ENCODE results near the gene MAMDC2. TPM values are rescaled to one million over a fixed set of nuclear protein-coding genes. Genes with fewer than 3 reads are reported as not detected.

The MAMDC2 gene
- total RNA-seq, 1 donor, result 0.45 TPM

DNA sequence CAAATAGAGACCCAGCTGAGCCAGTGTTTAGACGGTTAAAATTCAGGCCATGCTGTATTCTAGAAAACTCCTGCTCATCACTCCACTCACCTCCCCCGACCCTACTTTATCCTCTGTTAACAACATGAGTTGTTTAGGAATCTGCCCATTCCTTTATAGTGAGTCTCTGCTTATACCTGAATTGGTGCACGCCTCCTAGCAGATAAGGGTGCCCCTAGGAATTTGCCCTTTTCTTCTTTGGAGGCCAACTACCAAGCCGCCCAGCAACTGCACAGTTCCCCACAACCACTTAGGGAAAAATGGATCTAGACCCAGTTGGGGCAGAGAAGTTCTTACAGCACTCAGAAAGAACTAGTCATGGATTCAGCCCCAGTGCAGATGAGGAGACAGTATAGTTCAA, 102.3 kb downstream of the MAMDC2 start:
- TF ChIP-seq, protein P1, sequence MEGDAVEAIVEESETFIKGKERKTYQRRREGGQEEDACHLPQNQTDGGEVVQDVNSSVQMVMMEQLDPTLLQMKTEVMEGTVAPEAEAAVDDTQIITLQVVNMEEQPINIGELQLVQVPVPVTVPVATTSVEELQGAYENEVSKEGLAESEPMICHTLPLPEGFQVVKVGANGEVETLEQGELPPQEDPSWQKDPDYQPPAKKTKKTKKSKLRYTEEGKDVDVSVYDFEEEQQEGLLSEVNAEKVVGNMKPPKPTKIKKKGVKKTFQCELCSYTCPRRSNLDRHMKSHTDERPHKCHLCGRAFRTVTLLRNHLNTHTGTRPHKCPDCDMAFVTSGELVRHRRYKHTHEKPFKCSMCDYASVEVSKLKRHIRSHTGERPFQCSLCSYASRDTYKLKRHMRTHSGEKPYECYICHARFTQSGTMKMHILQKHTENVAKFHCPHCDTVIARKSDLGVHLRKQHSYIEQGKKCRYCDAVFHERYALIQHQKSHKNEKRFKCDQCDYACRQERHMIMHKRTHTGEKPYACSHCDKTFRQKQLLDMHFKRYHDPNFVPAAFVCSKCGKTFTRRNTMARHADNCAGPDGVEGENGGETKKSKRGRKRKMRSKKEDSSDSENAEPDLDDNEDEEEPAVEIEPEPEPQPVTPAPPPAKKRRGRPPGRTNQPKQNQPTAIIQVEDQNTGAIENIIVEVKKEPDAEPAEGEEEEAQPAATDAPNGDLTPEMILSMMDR (IDR thresholded peaks at IDR 0.05; ENCODE audit: insufficient read depth, low read length), result no peak
- H3K4me3 ChIP-seq (ENCODE audit: low read depth, low read length), result no peak overlapping the region
- no peak for DNase-seq (ENCODE audit: low read depth)

DNA sequence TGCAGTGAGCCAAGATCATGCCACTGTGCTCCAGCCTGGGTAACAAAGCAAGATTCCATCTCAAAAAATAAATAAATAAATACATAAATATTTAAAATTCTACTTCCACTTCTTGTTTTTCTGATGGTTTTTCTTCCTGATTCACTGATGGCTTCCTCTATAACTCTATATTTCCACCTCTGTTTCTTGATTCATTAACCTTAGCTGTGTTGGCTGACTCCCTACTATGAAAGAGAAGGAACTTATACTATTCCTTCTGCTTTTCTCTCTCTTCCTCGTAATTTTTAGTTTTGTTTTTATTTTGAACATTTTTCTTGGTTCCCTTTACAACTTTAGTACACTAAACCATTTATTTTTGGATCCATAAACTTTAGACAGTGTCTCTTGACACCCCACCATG, 103.5 kb downstream of the MAMDC2 start:
- no peak for DNase-seq (ENCODE audit: low read depth)
- no peak overlapping the region for H3K4me3 ChIP-seq (ENCODE audit: low read depth, low read length)
- TF ChIP-seq, protein P1 (IDR thresholded peaks at IDR 0.05; ENCODE audit: insufficient read depth, low read length), result no peak

DNA sequence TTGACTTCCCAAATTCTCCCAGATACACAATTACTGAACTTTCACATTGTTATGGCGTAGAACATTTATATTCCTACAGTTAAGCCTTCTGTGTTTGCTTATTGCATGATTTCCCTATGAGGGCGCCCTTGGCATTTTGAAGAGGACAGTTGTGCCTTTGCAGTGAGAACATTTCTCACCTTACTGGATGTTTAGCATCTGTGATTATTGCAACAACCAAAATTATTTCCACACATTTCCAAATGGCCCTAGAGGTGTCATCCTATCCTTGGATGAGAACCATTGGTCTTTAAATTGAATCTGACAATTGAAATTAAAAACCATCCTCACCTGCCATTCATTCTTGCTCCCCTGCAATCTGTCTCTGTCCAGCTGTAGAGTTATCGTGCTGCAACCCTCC, 104.0 kb downstream of the MAMDC2 start:
- TF ChIP-seq, protein P1 (IDR thresholded peaks at IDR 0.05; ENCODE audit: insufficient read depth, low read length), result no peak
- DNase-seq (ENCODE audit: low read depth), result no peak
- no peak overlapping the region for H3K4me3 ChIP-seq (ENCODE audit: low read depth, low read length)

GRCh38 chr9:70152350-70152749, 108.7 kb downstream of the MAMDC2 start:
- DNase-seq (ENCODE audit: low read depth), result no peak
- TF ChIP-seq, protein P1 (IDR thresholded peaks at IDR 0.05; ENCODE audit: insufficient read depth, low read length), result no peak
- H3K4me3 ChIP-seq (ENCODE audit: low read depth, low read length), result no peak overlapping the region

- TF ChIP-seq, protein P1 (IDR thresholded peaks at IDR 0.05; ENCODE audit: insufficient read depth, low read length), result no peak
- H3K4me3 ChIP-seq (ENCODE audit: low read depth, low read length), result no peak overlapping the region
Measured at GRCh38 chr9:70156729-70157128, 113.1 kb downstream of the MAMDC2 start.

DNA sequence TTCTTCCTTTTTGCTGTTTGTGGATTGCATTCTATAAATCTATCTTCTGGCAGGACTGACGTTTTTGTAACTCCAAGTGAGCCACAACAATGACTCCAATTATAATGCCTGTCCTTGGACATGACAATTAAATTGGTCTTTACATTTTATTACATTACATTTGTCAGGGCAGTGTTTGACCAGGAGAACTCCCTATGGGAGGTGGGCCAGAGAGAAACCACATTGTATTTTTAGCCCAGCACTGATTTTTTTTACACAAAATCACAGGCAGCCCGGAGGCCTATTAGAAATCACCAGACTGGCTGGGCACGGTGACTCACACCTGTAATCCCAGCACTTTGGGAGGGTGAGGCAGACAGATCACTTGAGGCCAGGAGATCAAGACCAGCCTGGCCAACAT, 116.0 kb downstream of the MAMDC2 start:
- no peak for DNase-seq (ENCODE audit: low read depth)
- TF ChIP-seq, protein P1 (IDR thresholded peaks at IDR 0.05; ENCODE audit: insufficient read depth, low read length), result no peak
- no peak overlapping the region for H3K4me3 ChIP-seq (ENCODE audit: low read depth, low read length)

More at GRCh38 chr9:70156729-70157128, 113.1 kb downstream of the MAMDC2 start:
- DNase-seq (ENCODE audit: low read depth), result peak; percentile 40

All from fibroblast of the aortic adventitia (primary cell).